Stimulated activated CD8-positive, alpha-beta memory T cell treated with anti-CD3 and anti-CD28 coated beads, Interleukin-4, amount 100 ng/mL, for 4 hours (primary cell): Measurements from ENCODE around the gene HGFAC.

Experiments
- DNase-seq, 2 donors: peaks; one replicate each; pipeline ENCODE4 v3.0.0-alpha.2; 2020; ENCODE audit warnings: low read depth in 2 of 2, low spot score in 1 of 2

Gene HGFAC

GRCh38 chr4:3423952-3424351 is 17.8 kb upstream of the HGFAC start:
- DNase-seq: no peak

DNA sequence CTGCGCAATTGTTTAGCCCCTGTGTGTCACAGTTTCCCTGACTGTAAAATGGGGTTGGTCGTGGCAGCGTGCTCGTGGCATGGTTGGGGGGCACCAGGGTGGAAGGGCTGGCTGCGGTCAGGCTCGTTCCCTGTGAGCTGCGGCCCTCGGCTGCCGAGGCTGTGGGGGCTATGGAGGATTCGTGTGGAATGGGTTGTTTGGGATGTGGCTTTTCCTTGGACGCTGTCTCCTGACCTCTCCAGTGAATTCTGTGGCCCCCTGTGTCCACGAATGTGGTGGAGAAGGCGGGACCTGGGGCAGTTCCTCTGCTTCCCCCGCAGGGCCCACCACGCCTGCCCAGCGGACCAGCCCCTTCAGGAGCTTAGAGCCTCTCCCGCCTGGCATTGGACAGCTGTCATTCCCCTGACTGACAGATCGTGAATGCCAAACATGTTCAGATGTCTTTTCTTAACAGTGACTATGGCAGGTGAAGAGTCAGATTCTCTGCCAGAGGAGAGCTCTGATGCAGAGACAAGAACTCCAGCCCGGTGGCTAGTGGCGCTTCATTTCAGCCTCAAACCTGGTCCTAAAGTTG is 17.2 kb upstream of the HGFAC start:
- no peak for DNase-seq

- no peak for DNase-seq
These were observed 15.2 kb upstream of the HGFAC start for GRCh38 chr4:3426465-3427133.

DNA sequence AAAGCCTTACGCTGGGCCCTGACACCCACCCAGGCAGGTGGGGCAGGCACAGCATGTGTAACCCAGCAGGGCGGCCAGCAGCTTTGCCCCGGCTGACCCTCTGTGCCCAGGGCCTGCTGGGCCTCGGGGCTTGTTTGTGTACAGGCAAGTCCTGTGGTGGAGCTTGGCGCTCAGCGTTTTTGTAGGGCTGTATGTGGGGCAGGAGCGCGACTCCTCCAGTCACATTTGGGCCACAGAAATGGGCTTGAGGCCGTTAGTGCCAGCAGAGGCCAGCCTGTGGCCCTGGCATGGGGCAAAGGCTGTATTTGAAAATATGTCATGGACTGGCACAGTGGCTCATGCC is 14.7 kb upstream of the HGFAC start:
- no peak for DNase-seq

DNA sequence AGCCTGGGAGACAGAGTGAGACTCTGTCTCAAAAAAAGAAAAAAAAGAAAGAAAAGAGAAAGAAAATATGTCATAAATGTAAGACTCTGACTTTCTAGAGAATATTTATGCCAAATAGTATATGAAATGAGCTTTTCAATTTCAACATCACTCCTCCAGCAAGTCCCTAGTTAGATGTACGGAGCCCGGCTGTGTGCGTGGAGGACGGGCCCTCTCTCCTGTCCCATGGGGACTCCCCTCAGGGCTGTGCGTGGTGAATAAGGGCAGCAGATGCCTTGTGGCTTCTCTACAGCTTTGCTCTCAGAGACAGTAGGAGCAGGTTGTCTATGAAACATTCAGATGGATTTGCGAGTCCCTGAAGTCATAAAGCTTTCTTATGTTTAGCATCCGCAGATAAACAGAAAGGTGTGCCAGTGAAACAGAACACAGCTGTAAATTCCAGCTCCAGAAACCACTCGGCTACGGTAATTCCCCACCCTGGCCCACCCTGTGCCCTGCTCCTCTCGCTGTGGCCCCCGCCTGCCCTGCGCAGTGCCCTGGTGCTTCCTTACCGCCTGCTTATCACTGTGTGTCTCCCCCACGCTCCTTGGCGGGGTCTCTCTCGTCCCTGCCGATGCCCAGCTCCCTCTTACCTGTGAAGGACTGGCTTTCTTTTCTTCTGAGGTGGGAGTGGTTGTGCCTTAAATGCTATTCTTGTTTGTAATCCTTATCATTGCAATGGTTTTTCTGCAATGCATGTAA is 13.9 kb upstream of the HGFAC start:
- no peak for DNase-seq

DNA sequence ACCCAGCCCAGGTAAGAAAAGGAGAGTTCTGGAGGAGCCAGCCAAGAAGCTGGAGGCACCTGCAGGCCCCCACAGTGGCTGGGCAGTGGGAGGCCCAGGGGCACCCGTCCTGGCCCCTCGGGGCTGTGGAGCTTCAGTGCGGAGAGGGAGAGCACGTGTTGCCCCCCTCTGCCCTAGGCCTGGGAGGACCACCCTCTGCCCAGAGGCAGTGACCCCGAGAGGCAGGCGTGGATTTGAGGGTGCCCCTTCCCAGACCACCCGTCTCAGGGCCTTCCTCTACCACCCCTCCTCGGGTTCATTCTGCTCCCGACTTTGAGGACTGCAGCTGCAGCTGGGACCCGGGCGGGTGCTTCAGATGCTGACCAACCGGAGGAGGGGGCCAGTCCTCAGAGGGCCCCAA is 12.1 kb upstream of the HGFAC start:
- no peak for DNase-seq

DNA sequence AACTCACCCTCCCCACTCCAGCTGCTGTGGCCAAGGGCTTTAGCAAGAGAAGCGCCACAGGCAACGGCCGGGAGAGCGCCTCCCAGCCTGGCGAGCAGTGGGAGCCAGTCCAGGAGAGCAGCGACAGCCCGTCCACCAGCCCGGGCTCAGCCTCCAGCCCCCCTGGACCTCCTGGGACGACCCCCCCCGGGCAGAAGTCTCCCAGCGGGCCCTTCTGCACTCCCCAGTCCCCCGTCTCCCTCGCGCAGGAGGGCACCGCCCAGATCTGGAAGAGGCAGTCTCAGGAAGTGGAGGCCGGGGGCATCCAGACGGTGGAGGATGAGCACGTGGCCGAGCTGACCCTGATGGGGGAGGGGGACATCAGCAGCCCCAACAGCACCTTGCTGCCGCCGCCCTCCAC is 11.2 kb upstream of the HGFAC start:
- no peak for DNase-seq

DNA sequence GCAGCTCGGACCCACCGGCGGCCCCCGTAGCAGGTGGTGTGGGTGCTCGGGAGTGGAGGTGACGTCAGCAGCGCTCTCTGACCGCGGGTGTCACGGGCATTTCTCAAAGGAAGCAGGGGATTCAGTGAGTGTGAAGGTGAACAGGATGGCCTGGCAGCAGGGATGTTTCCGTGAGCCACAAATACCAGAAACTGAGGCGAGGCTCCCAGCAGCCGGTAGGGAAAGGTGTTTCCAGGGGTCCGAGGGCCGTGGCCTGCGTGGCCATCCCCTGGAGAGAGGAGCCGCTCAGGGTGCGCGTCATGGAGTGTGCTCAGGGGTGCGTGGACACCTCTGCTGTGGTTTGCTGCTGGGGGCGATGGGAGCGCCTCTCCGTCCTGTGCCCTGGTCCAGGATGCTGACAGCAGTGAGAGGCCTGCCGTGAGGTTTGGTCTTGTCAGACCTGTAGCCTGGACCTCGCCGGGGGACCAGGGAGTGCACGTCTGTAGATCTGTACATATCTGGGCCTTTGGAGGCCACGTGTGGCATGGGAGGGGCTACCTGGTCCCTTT is 10.2 kb upstream of the HGFAC start:
- DNase-seq: no peak

DNA sequence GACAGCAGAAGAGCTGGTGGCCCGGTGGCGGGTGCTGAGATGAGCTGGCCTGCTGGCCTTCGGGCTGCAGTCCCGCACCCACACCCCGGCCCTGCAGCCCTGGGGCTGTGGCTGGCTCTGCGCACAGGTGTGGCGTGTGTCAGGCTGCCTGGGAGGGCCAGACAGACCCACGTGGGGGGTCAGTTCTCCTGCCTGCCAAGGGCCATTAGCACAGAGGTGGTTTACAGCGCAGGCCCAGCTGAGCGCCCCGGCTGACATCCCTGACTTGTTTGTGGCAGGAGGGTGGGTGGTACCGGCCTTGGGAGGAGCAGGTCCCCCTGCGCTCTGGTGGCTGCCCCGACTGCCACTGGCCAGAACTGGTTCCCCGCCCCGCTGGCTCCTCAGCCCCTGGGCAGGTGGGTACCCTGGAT is 9.4 kb upstream of the HGFAC start:
- DNase-seq: no peak

DNA sequence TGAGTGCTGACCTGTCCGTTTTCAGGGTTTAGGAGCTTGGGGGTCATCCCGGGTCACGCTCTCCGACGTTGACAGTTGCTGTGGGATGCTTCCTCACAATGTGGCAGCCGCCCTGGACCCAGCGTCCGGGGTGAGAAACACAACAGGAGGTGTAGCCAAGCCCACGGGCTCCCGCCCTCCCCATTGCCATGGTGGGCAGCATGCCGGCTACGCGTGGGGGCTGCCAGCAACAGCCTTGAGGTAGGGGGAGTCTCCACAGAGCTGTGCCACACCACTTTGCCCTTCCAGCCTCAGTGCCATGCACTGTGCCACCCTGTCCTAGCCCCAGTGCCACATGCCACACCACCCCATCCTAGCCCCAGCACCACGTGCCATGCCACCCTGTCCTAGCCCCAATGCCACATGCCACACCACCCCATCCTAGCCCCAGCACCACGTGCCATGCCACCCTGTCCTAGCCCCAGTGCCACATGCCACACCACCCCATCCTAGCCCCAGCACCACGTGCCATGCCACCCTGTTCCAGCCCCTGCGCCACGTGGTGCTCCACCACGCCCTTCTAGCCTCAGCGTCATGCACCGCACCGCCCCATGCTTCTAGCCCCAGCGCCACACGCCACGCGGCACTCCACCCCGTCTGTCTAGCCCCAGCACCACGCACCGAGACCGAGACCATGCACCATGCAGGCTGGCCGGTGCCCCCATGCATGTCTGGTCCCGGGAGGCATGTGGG is 8.5 kb upstream of the HGFAC start:
- DNase-seq: no peak

GRCh38 chr4:3434881-3435685 is 6.7 kb upstream of the HGFAC start:
- no peak for DNase-seq

- no peak for DNase-seq
These were observed 6.1 kb upstream of the HGFAC start for GRCh38 chr4:3435686-3435956.

DNA sequence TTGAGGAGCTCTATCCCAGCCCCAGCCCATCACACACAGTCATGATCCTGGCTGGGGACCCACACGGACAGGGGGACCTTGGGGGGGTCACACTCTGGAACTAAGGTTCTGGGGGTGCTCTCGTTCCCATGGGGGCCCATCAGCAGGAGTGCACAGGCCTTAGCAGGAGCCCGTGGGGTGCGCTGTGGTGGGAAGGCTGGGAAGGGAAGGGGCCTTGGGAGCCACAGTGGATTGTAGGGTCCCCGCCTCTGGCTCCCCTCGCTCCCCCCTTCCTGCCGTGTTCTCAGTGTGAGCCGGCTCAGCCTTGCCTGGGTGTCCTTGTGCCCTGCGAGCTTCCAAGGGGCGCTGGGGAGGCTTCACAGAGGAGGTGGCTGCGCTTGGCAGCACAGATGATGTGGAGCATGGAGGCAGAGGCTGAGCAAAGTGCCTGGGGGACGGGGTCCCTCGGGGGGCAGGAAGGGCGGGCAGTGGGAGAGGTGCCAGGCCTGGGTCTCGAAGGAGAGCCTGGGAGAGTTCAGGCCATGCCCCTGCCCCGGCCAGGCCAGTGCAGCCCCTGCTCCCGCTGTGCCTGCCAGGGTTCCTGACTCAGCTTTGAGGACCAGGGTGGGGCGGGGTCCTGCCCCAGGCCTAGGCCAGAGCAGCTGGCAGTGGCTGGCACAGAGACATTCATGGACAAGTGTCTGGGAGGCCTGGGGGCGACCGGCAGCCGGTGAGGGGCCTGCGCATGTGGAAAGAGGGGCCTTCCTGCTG is 5.5 kb upstream of the HGFAC start:
- no peak for DNase-seq

GRCh38 chr4:3436798-3437581 is 4.8 kb upstream of the HGFAC start:
- no peak for DNase-seq

- no peak for DNase-seq
These were observed 4.2 kb upstream of the HGFAC start for GRCh38 chr4:3437582-3437936.

DNA sequence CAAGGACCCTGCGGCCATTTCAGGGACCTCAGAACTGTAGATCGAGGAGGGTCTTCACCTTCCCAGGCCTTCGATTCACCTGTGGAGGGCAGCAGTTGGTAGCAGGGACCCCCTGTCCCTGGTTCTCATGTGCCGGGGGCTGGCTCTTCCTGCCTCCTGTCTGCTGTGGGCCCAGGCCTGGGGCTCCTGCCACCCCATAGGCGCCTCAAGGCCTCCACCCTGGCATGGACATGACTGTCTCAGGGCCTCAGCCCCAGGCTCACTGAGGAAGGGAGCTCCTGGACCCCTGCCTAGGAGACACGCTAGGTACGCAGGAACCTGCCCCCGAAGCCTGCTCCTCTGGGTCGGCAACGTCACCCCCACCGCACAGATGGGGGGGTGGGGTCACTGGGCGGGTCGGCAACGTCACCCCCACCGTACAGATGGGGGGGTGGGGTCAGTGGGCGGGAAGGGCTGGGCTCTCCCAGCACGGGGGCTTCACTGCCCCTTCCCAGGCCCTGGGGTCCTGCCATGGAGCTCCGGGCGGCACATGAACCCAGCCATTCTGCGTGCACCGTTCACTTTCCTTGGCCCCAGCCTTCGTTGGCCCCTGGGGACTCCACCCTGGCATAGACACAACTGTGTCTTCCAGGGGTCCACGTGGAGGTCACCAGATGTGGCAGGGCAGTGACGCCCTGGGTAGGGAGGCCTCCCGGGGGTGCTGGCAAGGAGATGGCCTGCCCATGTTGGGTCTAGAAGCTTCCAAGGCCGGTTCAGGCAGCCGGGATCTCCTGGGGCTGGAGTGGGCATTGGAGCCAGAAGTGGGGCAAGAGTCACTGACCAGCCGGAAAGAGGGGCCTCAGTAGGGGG is 3.5 kb upstream of the HGFAC start:
- no peak for DNase-seq

GRCh38 chr4:3438847-3439180 is 3.0 kb upstream of the HGFAC start:
- DNase-seq: no peak

DNA sequence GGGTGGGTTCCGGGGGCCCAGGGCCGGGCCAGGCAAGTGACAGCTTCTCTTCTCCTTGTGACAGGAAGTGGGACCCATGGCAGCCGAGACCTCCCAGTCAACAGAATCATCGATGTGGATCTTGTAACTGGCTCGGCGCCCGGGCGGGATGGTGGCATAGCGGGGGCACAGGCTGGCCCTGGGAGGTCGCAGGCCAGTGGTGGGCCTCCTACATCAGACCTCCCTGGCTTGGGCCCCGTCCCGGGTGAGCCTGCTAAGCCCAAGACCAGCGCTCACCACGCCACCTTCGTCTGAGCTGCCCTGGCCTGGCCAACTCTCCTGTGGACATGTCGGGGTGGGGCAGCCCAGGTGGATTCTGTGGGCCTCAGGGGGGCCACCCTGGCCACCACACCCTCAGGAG is 2.4 kb upstream of the HGFAC start:
- no peak for DNase-seq

DNA sequence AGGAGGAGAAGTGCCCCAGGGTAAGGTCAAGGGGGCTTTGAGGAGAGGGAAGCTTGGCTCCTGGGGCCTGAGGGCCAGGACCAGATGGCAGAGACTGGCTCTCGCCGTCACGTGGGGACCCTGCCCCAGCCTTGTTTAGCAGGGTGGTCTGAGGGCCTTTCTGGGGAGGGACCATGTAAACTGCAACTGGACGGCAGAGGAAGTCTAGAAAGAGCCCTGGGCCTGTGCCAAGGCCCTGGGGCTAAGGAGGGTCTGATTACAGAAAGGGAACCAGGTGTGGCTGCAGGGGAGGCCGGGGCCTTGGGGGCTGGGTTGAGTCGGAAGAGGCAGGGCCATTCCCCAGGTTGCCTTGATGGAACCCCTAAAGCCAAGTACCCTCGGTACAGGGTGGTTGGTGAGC is 1.8 kb upstream of the HGFAC start:
- no peak for DNase-seq
